Measurements from ENCODE around the gene TSC22D2. TPM values are rescaled to one million over a fixed set of nuclear protein-coding genes. Genes with fewer than 3 reads are reported as not detected.

Gene TSC22D2
- total and polyA plus RNA-seq, 2 experiments from 2014 or later = 34.9 to 38.8 TPM

DNA sequence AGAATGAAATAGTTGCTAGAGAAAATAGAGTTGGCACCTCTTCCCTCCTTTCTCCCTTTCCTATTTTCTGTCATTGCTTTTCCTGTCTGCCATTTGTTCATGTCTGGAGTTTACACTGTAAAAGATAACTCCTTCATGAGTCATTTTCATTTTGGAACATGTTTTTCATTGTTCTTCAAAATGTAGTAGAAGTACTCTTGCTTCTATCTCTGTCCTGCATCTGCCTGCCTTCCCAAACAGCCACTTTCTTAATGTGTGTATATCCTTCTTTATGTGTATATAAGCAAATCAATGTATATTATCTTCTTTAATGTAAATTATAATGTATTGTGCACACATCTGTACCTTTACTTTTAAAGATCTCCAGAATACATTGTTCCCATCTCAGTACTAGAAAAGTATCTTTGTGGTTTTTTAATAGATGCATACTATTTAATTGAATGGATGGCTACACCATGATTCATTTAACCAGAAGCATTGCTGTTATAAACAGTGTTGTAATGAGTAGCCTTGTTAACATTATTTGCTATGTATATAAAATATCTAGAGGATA lies 41.1 kb downstream of the TSC22D2 start:
- Histone ChIP-seq H3K9me2 (replicated peaks; ENCODE audit: insufficient read depth) (no peaks in the 10 kb centered on the region), H2AFZ (no peak overlapping the region), H3K4me3 (no peak overlapping the region), H3K36me3 (replicated peaks; ENCODE audit: insufficient read depth, low read depth) (no peaks in the 10 kb centered on the region), H3K27ac (no peak overlapping the region), H3K79me2 (peaks cover 98% of the 10 kb centered on the region), H3K4me2 (no peak overlapping the region), H3K9me3 (ENCODE audit: low read depth) (no peaks in the 10 kb centered on the region), H3K4me1 (ENCODE audit: insufficient read depth) (peaks cover 17% of the 10 kb centered on the region), H3K27me3 (no peaks in the 10 kb centered on the region), H4K20me1 (ENCODE audit: insufficient read depth, poor library complexity, severe bottlenecking) (peaks cover 41% of the 10 kb centered on the region)
- no peak for DNase-seq (ENCODE audit: low spot score)
- TF ChIP-seq EZH2 (IDR thresholded peaks at IDR 0.05; ENCODE audit: borderline replicate concordance) (no peak), EZH2phosphoT487 (IDR thresholded peaks at IDR 0.05; ENCODE audit: low read depth, severe bottlenecking, unreplicated experiment) (no peak)
- TF ChIP-seq, protein P1, sequence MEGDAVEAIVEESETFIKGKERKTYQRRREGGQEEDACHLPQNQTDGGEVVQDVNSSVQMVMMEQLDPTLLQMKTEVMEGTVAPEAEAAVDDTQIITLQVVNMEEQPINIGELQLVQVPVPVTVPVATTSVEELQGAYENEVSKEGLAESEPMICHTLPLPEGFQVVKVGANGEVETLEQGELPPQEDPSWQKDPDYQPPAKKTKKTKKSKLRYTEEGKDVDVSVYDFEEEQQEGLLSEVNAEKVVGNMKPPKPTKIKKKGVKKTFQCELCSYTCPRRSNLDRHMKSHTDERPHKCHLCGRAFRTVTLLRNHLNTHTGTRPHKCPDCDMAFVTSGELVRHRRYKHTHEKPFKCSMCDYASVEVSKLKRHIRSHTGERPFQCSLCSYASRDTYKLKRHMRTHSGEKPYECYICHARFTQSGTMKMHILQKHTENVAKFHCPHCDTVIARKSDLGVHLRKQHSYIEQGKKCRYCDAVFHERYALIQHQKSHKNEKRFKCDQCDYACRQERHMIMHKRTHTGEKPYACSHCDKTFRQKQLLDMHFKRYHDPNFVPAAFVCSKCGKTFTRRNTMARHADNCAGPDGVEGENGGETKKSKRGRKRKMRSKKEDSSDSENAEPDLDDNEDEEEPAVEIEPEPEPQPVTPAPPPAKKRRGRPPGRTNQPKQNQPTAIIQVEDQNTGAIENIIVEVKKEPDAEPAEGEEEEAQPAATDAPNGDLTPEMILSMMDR (IDR thresholded peaks at IDR 0.05; ENCODE audit: poor library complexity) = no peak

DNA sequence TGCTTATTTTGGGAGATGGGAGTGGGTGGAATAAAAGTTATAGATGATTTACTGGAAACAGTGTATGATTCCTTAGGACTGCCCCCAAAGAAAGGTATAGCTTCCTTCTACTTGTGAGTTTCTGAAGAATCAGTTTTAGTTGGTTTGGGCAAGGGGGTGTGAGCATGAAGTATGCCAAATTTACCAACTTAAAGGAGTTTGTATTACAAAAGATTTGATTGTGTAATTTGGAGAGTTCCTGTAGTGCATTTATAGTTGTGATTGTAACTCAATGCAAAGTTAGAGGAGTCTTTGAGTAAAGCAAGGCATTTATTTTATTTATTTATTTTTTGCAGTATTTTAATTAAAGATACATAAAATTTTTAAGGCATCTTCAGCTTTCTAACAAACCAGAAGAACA lies 42.8 kb downstream of the TSC22D2 start:
- Histone ChIP-seq H3K27me3 (no peaks in the 10 kb centered on the region), H3K4me1 (ENCODE audit: insufficient read depth) (peaks cover 17% of the 10 kb centered on the region), H3K36me3 (replicated peaks; ENCODE audit: insufficient read depth, low read depth) (no peaks in the 10 kb centered on the region), H3K4me3 (no peak overlapping the region), H3K79me2 (peaks cover 98% of the 10 kb centered on the region), H3K4me2 (peak overlapping the region; percentile 7), H2AFZ (no peak overlapping the region), H3K27ac (no peak overlapping the region), H4K20me1 (ENCODE audit: insufficient read depth, poor library complexity, severe bottlenecking) (peaks cover 56% of the 10 kb centered on the region), H3K9me3 (ENCODE audit: low read depth) (no peaks in the 10 kb centered on the region), H3K9me2 (replicated peaks; ENCODE audit: insufficient read depth) (no peaks in the 10 kb centered on the region)
- no peak for DNase-seq (ENCODE audit: low spot score)
- TF ChIP-seq EZH2phosphoT487 (IDR thresholded peaks at IDR 0.05; ENCODE audit: low read depth, severe bottlenecking, unreplicated experiment) = no peak
- TF ChIP-seq EZH2 (IDR thresholded peaks at IDR 0.05; ENCODE audit: borderline replicate concordance) = no peak

DNA sequence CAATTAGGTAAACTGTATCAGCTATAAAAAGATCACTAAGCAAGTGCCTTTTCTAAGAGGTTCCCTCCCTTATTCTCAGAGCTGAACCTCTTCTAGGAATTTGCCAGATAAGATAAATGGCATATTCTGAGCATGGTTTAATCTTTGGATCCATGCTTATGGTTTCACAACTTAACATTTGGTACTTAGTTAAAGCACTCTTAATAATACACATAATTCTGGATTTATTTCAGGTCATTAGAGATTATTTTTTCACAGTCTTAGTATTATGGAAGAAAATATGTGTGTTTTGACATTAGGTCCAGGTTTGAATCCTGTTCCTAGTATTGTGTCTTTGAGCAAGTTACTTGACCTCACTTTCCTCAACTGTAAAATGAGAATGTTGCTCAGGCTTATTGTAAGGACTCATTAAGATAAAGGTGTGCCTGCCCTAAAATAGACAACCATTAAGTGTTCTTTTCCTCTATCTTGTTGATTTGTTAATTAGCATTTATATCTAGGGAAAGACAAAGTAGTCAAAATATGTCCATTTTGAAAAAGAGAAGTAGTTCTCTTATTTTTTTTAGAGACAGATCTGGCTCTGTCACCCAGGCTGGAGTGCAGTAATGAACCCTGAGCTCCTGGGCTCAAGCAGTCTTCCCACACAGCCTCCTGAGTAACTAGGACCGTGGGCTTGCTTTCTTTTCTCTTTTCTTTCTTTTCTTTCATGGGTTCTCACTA lies 43.4 kb downstream of the TSC22D2 start:
- Histone ChIP-seq H3K36me3 (replicated peaks; ENCODE audit: insufficient read depth, low read depth) (no peaks in the 10 kb centered on the region), H3K4me1 (ENCODE audit: insufficient read depth) (peaks cover 17% of the 10 kb centered on the region), H3K9me3 (ENCODE audit: low read depth) (no peaks in the 10 kb centered on the region), H3K27ac (no peak overlapping the region), H3K4me2 (peak overlapping the region; percentile 7), H3K27me3 (no peaks in the 10 kb centered on the region), H4K20me1 (ENCODE audit: insufficient read depth, poor library complexity, severe bottlenecking) (peaks cover 57% of the 10 kb centered on the region), H3K9me2 (replicated peaks; ENCODE audit: insufficient read depth) (no peaks in the 10 kb centered on the region), H3K4me3 (no peak overlapping the region), H3K79me2 (peaks cover 98% of the 10 kb centered on the region), H2AFZ (no peak overlapping the region)
- WGBS (ENCODE audit: low lambda C conversion rate, missing lambda C conversion rate) = 78% methylated on average over 1 of the region's 1 CpG
- DNase-seq (ENCODE audit: low spot score) = no peak
- TF ChIP-seq EZH2phosphoT487 (IDR thresholded peaks at IDR 0.05; ENCODE audit: low read depth, severe bottlenecking, unreplicated experiment) = no peak
- TF ChIP-seq, protein P1 (IDR thresholded peaks at IDR 0.05; ENCODE audit: poor library complexity) = no peak
- no peak for TF ChIP-seq EZH2 (IDR thresholded peaks at IDR 0.05; ENCODE audit: borderline replicate concordance)

DNA sequence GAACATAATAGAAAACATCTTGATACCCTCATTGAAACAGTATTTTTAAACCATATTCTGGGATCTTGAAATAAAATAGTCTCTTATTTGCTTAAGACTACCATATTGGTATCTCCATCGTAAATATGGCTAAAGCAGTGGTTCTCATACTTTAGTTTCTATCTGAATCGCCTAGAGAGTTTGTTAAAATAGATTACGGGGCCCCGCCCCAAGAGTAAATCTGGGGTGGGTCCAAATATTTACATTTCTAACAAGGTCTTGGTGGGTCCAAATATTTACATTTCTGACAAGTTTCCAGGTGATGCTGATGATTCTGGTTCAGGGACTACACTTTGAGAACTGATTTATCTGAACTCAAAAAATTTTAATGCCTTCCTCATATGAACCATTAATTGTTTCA lies 45.3 kb downstream of the TSC22D2 start:
- peaks cover 89% of the 10 kb centered on the region for H3K79me2 ChIP-seq
- DNase-seq (ENCODE audit: low spot score) = no peak
- H2AFZ ChIP-seq = no peak overlapping the region
- no peaks in the 10 kb centered on the region for H3K27me3 ChIP-seq
- no peaks in the 10 kb centered on the region for H3K9me3 ChIP-seq (ENCODE audit: low read depth)
- TF ChIP-seq EZH2phosphoT487 (IDR thresholded peaks at IDR 0.05; ENCODE audit: low read depth, severe bottlenecking, unreplicated experiment) = no peak
- TF ChIP-seq EZH2 (IDR thresholded peaks at IDR 0.05; ENCODE audit: borderline replicate concordance) = no peak
- TF ChIP-seq, protein P1 (IDR thresholded peaks at IDR 0.05; ENCODE audit: poor library complexity) = no peak
- H3K4me1 ChIP-seq (ENCODE audit: insufficient read depth) = peaks cover 17% of the 10 kb centered on the region
- H4K20me1 ChIP-seq (ENCODE audit: insufficient read depth, poor library complexity, severe bottlenecking) = peaks cover 49% of the 10 kb centered on the region
- no peak overlapping the region for H3K27ac ChIP-seq
- 58% methylated on average over 4 of the region's 4 CpGs for WGBS (ENCODE audit: low lambda C conversion rate, missing lambda C conversion rate)
- no peaks in the 10 kb centered on the region for H3K9me2 ChIP-seq (replicated peaks; ENCODE audit: insufficient read depth)
- peaks cover 1% of the 10 kb centered on the region for H3K36me3 ChIP-seq (replicated peaks; ENCODE audit: insufficient read depth, low read depth)
- H3K4me3 ChIP-seq = no peak overlapping the region
- no peak overlapping the region for H3K4me2 ChIP-seq
